Fibroblast of lung (primary cell): Measurements from ENCODE around the gene EIF1AD. TPM values are rescaled to one million over a fixed set of nuclear protein-coding genes. Genes with fewer than 3 reads are reported as not detected.
"Not testable (repeated sequence)": the region's sequence is repeated elsewhere in the genome, so short reads cannot be mapped to it uniquely, and the experiment has no call there.

Experiments used
- DNase-seq, 2 donors: peaks; one replicate each; pipeline versions ENCODE4 v3.0.0 to v3.0.0-alpha.2; 2010; ENCODE audit warnings: low read depth in 2 of 2
- H2AFZ ChIP-seq: 2 replicates; pipeline ENCODE4 v1.5.1; 2012; ENCODE audit warnings: low read length, control low read depth, inconsistent platforms
- H3K27ac ChIP-seq: 2 replicates; pipeline ENCODE4 v1.5.1; 2011; ENCODE audit warnings: low read length, control low read depth; ENCODE audit not compliant: insufficient read depth
- H3K27me3 ChIP-seq: 2 replicates; pipeline ENCODE4 v1.5.1; 2011; ENCODE audit warnings: mild to moderate bottlenecking, low read length; ENCODE audit not compliant: control insufficient read depth, insufficient read depth
- H3K36me3 ChIP-seq: 2 replicates; pipeline ENCODE4 v1.5.1; 2011; ENCODE audit warnings: low read length; ENCODE audit not compliant: control insufficient read depth, insufficient read depth
- H3K4me1 ChIP-seq: 2 replicates; pipeline ENCODE4 v1.5.1; 2011; ENCODE audit warnings: low read length; ENCODE audit not compliant: control insufficient read depth, insufficient read depth; ENCODE audit errors: extremely low read depth
- H3K4me2 ChIP-seq: 2 replicates; pipeline ENCODE4 v1.5.1; 2011; ENCODE audit warnings: low read length, control low read depth; ENCODE audit not compliant: insufficient read depth; ENCODE audit errors: extremely low read depth
- H3K4me3 ChIP-seq, 4 experiments: fragments of 200-600 bp in 1 of 4; sonication (generic) in 1 of 4; replicated peaks in 1 of 4; 2 replicates each; pipeline ENCODE4 v1.5.1; 2011 to 2016; ENCODE audit warnings: low read length in 4 of 4, low read depth in 3 of 4, mild to moderate bottlenecking in 3 of 4, control low read depth in 2 of 4, inconsistent platforms in 1 of 4, mixed read lengths in 1 of 4; ENCODE audit not compliant: insufficient read depth in 1 of 4; ENCODE audit errors: control extremely low read depth in 1 of 4
- H3K79me2 ChIP-seq: 2 replicates; pipeline ENCODE4 v1.5.1; 2012; ENCODE audit warnings: mild to moderate bottlenecking, low read length, inconsistent platforms; ENCODE audit not compliant: control insufficient read depth, insufficient read depth
- H3K9ac ChIP-seq: 2 replicates; pipeline ENCODE4 v1.5.1; 2011; ENCODE audit warnings: mild to moderate bottlenecking, low read length, control low read depth; ENCODE audit not compliant: insufficient read depth
- H3K9me3 ChIP-seq: 2 replicates; pipeline ENCODE4 v1.5.1; 2012; ENCODE audit warnings: low read depth, low read length; ENCODE audit not compliant: control insufficient read depth, insufficient read depth
- H4K20me1 ChIP-seq: 2 replicates; pipeline ENCODE4 v1.5.1; 2011; ENCODE audit warnings: low read length; ENCODE audit not compliant: control insufficient read depth, insufficient read depth; ENCODE audit errors: extremely low read depth
- EZH2 ChIP-seq: IDR thresholded peaks from 2 replicates; pipeline ENCODE4 v1.5.1; 2012; ENCODE audit warnings: low read length, control low read depth, mild to moderate bottlenecking; ENCODE audit errors: missing control alignments
- polyA plus RNA-seq, 2 donors: library from polyadenylated mRNA; depleted of rRNA in 1 of 2; stranded (reverse) in 1 of 2; unstranded in 1 of 2; fragments of >200 nt; gene quantifications; 2 replicates each; pipeline ENCODE4 v1.2.1, GENCODE V29; 2011 to 2012; ENCODE audit warnings: missing spikeins in 1 of 2
- total RNA-seq: library from RNA; depleted of rRNA; stranded (reverse); fragments of >200 nt; gene quantifications from 2 replicates; pipeline ENCODE4 v1.2.1, GENCODE V29; 2014
- TF ChIP-seq, protein P1 (sequence below), 2 donors: IDR thresholded peaks in 1 of 2; conservative IDR thresholded peaks in 1 of 2; 1 replicate in 1 of 2; 2 replicates in 1 of 2; pipeline ENCODE4 v1.5.1; 2011 to 2012; ENCODE audit warnings: low read length in 2 of 2, control low read depth in 1 of 2, inconsistent platforms in 1 of 2, low read depth in 1 of 2, mild to moderate bottlenecking in 1 of 2

EIF1AD gene
- total and polyA plus RNA-seq, 2 donors (not counting 1 experiment from before 2014, with no cell fraction given), result 23.5 to 26.2 TPM

DNA sequence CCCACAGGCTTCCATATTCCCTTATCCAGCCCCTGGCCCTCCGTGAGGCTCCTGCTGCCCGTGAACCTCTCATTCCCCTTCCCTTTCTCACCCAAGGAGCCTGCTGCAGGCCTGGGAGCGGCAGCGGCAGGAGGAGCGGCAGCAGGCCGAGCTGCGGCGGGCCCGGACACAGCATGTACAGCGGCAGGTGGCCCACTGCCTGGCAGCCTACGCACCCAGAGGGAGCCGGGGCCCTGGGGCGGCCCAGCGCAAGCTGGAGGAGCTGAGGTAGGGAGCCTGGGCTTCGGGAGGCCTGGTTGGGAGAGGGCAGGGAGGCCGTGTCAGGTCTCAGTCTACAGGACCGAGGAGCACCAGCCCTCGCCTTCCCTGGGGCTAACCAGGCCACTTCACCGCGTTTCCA, 48.5 kb downstream of the EIF1AD start:
- Histone ChIP-seq H3K4me3 (no peak overlapping the region), H4K20me1 (no peaks in the 10 kb centered on the region), H3K9ac (no peak overlapping the region), H2AFZ (no peak overlapping the region), H3K27ac (no peak overlapping the region), H3K36me3 (no peaks in the 10 kb centered on the region), H3K27me3 (no peaks in the 10 kb centered on the region), H3K79me2 (no peaks in the 10 kb centered on the region), H3K9me3 (no peaks in the 10 kb centered on the region), H3K4me1 (no peaks in the 10 kb centered on the region), H3K4me2 (no peak overlapping the region)
- DNase-seq, result no peak
- TF ChIP-seq EZH2, result no peak
- TF ChIP-seq, protein P1, sequence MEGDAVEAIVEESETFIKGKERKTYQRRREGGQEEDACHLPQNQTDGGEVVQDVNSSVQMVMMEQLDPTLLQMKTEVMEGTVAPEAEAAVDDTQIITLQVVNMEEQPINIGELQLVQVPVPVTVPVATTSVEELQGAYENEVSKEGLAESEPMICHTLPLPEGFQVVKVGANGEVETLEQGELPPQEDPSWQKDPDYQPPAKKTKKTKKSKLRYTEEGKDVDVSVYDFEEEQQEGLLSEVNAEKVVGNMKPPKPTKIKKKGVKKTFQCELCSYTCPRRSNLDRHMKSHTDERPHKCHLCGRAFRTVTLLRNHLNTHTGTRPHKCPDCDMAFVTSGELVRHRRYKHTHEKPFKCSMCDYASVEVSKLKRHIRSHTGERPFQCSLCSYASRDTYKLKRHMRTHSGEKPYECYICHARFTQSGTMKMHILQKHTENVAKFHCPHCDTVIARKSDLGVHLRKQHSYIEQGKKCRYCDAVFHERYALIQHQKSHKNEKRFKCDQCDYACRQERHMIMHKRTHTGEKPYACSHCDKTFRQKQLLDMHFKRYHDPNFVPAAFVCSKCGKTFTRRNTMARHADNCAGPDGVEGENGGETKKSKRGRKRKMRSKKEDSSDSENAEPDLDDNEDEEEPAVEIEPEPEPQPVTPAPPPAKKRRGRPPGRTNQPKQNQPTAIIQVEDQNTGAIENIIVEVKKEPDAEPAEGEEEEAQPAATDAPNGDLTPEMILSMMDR (conservative IDR thresholded peaks at IDR 0.05 in 1 of 2, IDR thresholded peaks at IDR 0.05 in 1 of 2; ENCODE audit: low read depth in 1 of 2, low read length in 2 of 2), result no peak

DNA sequence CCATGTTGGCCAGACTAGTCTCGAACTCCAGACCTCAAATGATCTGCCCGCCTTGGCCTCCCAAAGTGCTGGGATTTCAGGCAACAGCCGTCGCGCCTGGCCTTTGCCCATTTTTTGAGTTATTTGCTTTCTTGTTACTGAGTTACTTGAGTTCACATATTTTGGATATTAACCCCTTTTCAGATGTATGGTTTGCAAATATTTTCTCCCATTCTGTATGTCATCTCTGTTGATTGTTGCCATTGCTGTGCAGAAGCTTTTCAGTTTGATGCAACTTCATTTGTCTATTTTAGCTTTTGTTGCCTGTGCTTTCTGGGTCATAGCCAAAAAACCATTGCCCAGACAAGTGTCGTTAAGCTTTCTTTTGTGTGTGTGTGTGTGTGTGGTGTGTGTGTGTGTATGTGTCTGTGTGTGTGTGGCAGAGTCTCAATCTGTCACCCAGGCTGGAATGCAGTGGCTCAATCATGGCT, 49.9 kb downstream of the EIF1AD start:
- H3K4me3 ChIP-seq, result no peak overlapping the region
- no peaks in the 10 kb centered on the region for H3K79me2 ChIP-seq
- TF ChIP-seq EZH2, result no peak
- TF ChIP-seq, protein P1 (conservative IDR thresholded peaks at IDR 0.05 in 1 of 2, IDR thresholded peaks at IDR 0.05 in 1 of 2; ENCODE audit: low read depth in 1 of 2, low read length in 2 of 2), result no peak
- H3K4me2 ChIP-seq, result no peak overlapping the region
- no peak overlapping the region for H3K27ac ChIP-seq
- no peaks in the 10 kb centered on the region for H3K27me3 ChIP-seq
- H3K9me3 ChIP-seq, result no peaks in the 10 kb centered on the region
- no peaks in the 10 kb centered on the region for H3K4me1 ChIP-seq
- H2AFZ ChIP-seq, result no peak overlapping the region
- no peak for DNase-seq
- no peaks in the 10 kb centered on the region for H3K36me3 ChIP-seq
- H3K9ac ChIP-seq, result no peak overlapping the region
- no peaks in the 10 kb centered on the region for H4K20me1 ChIP-seq

DNA sequence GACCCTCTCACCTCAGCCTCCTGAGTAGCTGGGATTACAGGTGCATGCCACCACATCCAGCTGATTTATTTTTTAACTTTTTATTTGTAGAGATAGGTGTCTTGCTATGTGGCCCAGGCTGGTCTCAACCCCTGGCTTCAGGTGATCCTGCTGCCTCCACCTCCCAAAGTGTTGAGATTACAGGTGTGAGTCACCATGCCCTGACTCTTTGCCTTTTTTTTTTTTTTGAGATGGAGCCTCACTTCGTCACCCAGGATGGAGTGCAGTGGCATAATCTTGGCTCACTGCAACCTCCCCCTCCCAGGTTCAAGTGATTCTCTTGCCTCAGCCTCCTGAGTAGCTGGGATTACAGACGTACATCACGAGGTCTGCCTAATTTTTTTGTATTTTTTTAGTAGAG, 50.3 kb downstream of the EIF1AD start:
- not testable (repeated sequence) for H3K27ac ChIP-seq, H4K20me1 ChIP-seq, H3K9ac ChIP-seq, H3K4me1 ChIP-seq, H2AFZ ChIP-seq, DNase-seq, H3K36me3 ChIP-seq, H3K79me2 ChIP-seq, H3K27me3 ChIP-seq, H3K9me3 ChIP-seq, H3K4me2 ChIP-seq, H3K4me3 ChIP-seq

DNA sequence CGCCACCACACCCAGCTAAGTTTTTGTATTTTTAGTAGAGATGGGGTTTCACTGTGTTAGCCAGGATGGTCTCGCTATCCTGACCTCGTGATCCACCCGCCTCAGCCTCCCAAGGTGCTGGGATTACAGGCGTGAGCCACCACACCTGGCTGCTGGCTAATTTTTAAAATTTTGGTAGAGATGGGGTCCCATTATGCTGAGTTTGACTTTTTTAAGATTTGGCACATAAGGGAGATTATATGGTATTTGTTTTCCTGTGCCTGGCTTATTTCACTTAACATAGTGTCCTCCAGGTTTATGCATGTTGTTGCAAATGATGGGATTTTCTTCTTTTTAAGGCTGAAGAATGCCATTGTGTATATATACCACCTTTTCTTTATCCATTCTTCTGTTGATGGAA, 51.2 kb downstream of the EIF1AD start:
- H2AFZ ChIP-seq, H3K79me2 ChIP-seq, H4K20me1 ChIP-seq: not testable (repeated sequence)

More for the DNA sequence above, 51.2 kb downstream of the EIF1AD start:
- DNase-seq, H3K4me3 ChIP-seq, H3K9me3 ChIP-seq, H3K27ac ChIP-seq, H3K27me3 ChIP-seq, H3K4me2 ChIP-seq, H3K9ac ChIP-seq, H3K36me3 ChIP-seq, H3K4me1 ChIP-seq: not testable (repeated sequence)
